PC-3 (cell line): ENCODE results near the gene HNRNPU.

Experiments used
- CTCF ChIP-seq: fragments of 300-600 bp; sonication (generic); conservative IDR thresholded peaks from 2 replicates; pipeline ENCODE4 v1.5.1; 2017; ENCODE audit warnings: antibody characterized with exemption, low read depth, mild to moderate bottlenecking, low read length
- EZH2 ChIP-seq: fragments of 300-600 bp; sonication (generic); IDR thresholded peaks from one replicate; pipeline ENCODE4 v1.6.1; 2017; ENCODE audit warnings: antibody characterized with exemption, mild to moderate bottlenecking, low read length; ENCODE audit not compliant: unreplicated experiment
- EZH2phosphoT487 ChIP-seq: fragments of 300-600 bp; sonication (generic); IDR thresholded peaks from 2 replicates; pipeline ENCODE4 v1.6.1; 2018; ENCODE audit warnings: mild to moderate bottlenecking, antibody characterized with exemption, low read length, borderline replicate concordance

DNA sequence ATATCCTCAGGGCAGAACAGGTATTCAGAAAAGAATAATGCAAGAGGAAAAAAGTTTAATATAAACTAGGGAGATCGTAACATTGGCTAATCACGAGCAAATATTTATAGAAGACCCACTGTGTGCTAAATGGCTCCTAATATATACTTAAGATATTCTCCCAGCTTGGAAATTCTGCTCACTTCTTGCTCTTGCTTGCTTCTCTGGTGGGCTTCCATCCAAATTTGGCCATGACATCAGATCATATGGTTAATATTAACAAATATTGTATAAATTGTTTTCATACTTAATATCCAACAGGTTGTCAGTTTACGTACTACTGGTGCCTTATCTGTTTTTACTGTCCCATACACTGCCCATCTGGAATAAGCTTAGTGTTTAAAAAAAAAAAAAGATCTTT, 27.8 kb downstream of the HNRNPU start:
- TF ChIP-seq CTCF (no peak), EZH2phosphoT487 (no peak), EZH2 (no peak)
